GM23338 (cell line): Measurements from ENCODE around the gene UNKL. TPM values are rescaled to one million over a fixed set of nuclear protein-coding genes. Genes with fewer than 3 reads are reported as not detected.

Experiments
- ATAC-seq: fragments of 200-7000 bp; cut with Tn5 transposase; 3 replicates; pipeline ENCODE4 v1.9.1; 2020
- DNase-seq: peaks from one replicate; pipeline ENCODE4 v3.0.0-alpha.2; 2015; ENCODE audit warnings: low spot score
- H2AFZ ChIP-seq: fragments of 200-600 bp; sonication (generic); 2 replicates; pipeline ENCODE4 v1.8.0; 2016; ENCODE audit warnings: antibody characterized with exemption, mild to moderate bottlenecking, moderate library complexity
- H3F3A ChIP-seq: fragments of 200-600 bp; sonication (generic); replicated peaks from 2 replicates; pipeline ENCODE4 v1.8.0; 2017; ENCODE audit warnings: antibody characterized with exemption, mixed run types, low read depth
- H3K27ac ChIP-seq: fragments of 200-600 bp; sonication (generic); 2 replicates; pipeline ENCODE4 v1.6.1; 2016; ENCODE audit warnings: low read depth
- H3K27me3 ChIP-seq: fragments of 200-600 bp; sonication (generic); 2 replicates; pipeline ENCODE4 v1.8.0; 2016; ENCODE audit warnings: mild to moderate bottlenecking, mixed run types, moderate library complexity; ENCODE audit not compliant: insufficient read depth
- H3K36me3 ChIP-seq: fragments of 200-600 bp; sonication (generic); 2 replicates; pipeline ENCODE4 v1.8.0; 2016; ENCODE audit warnings: mild to moderate bottlenecking; ENCODE audit not compliant: insufficient read depth
- H3K4me1 ChIP-seq: fragments of 200-600 bp; sonication (generic); 2 replicates; pipeline ENCODE4 v1.8.0; 2016; ENCODE audit warnings: mild to moderate bottlenecking, moderate library complexity; ENCODE audit not compliant: insufficient read depth
- H3K4me2 ChIP-seq: fragments of 200-600 bp; sonication (generic); 2 replicates; pipeline ENCODE4 v1.7.1; 2017; ENCODE audit warnings: mixed run types
- H3K4me3 ChIP-seq: fragments of 200-600 bp; sonication (generic); 2 replicates; pipeline ENCODE4 v1.6.1; 2016; ENCODE audit warnings: mixed run types
- H3K79me2 ChIP-seq: fragments of 200-600 bp; sonication (generic); replicated peaks from 2 replicates; pipeline ENCODE4 v1.8.0; 2017; ENCODE audit warnings: mild to moderate bottlenecking; ENCODE audit not compliant: insufficient read depth
- H3K9me2 ChIP-seq: fragments of 200-600 bp; sonication (generic); 2 replicates; pipeline ENCODE4 v1.8.0; 2017; ENCODE audit not compliant: insufficient read depth
- H4K20me1 ChIP-seq: fragments of 200-600 bp; sonication (generic); replicated peaks from 2 replicates; pipeline ENCODE4 v1.8.0; 2017; ENCODE audit warnings: mild to moderate bottlenecking; ENCODE audit not compliant: insufficient read depth
- H3K27ac Mint-ChIP-seq: 2 replicates; pipeline ENCODE4 v1.8.0; 2020; ENCODE audit warnings: inconsistent platforms, mild to moderate bottlenecking, moderate library complexity, mixed read lengths
- H3K27me3 Mint-ChIP-seq: 3 replicates; pipeline ENCODE4 v1.8.0; 2022; ENCODE audit warnings: low read depth, mild to moderate bottlenecking, moderate library complexity, mixed read lengths, inconsistent platforms; ENCODE audit not compliant: insufficient read depth, poor library complexity
- H3K36me3 Mint-ChIP-seq: 3 replicates; pipeline ENCODE4 v1.8.0; 2021; ENCODE audit warnings: low read depth, mild to moderate bottlenecking, inconsistent platforms, moderate library complexity, mixed read lengths
- H3K4me1 Mint-ChIP-seq: 3 replicates; pipeline ENCODE4 v1.8.0; 2020; ENCODE audit warnings: mild to moderate bottlenecking, inconsistent platforms, mixed read lengths
- H3K4me3 Mint-ChIP-seq: 3 replicates; pipeline ENCODE4 v1.8.0; 2021; ENCODE audit warnings: moderate library complexity, mild to moderate bottlenecking, inconsistent platforms, mixed read lengths
- H3K9me3 Mint-ChIP-seq: 3 replicates; pipeline ENCODE4 v1.8.0; 2020; ENCODE audit warnings: moderate library complexity, mild to moderate bottlenecking, inconsistent platforms, mixed read lengths
- CREB1 ChIP-seq: fragments of 250-450 bp; sonication (Bioruptor Pico); IDR thresholded peaks from 2 replicates; pipeline ENCODE4 v1.5.0; 2020; ENCODE audit warnings: low read depth, mild to moderate bottlenecking, moderate library complexity
- EZH2 ChIP-seq: fragments of 200-600 bp; sonication (generic); IDR thresholded peaks from one replicate; pipeline ENCODE4 v1.8.0; 2017; ENCODE audit warnings: antibody characterized with exemption, mild to moderate bottlenecking, low read depth; ENCODE audit not compliant: unreplicated experiment
- EZH2phosphoT487 ChIP-seq: fragments of 200-600 bp; sonication (generic); IDR thresholded peaks from one replicate; pipeline ENCODE4 v1.8.1; 2018; ENCODE audit warnings: antibody characterized with exemption; ENCODE audit not compliant: unreplicated experiment
- JUNB ChIP-seq: IDR thresholded peaks from one replicate; pipeline ENCODE4 v1.6.1; 2016; ENCODE audit warnings: antibody characterized with exemption; ENCODE audit not compliant: unreplicated experiment
- NANOG ChIP-seq: IDR thresholded peaks from 2 replicates; pipeline ENCODE4 v1.6.1; 2016; ENCODE audit warnings: antibody characterized with exemption, borderline replicate concordance
- POLR2AphosphoS5 ChIP-seq: IDR thresholded peaks from 2 replicates; pipeline ENCODE4 v1.6.1; 2016; ENCODE audit warnings: antibody characterized with exemption, low read depth
- STAT1 ChIP-seq: IDR thresholded peaks from one replicate; pipeline ENCODE4 v1.6.1; 2016; ENCODE audit warnings: antibody characterized with exemption; ENCODE audit not compliant: unreplicated experiment
- ZNF114 ChIP-seq: fragments of 250-450 bp; sonication (Bioruptor Pico); IDR thresholded peaks from 2 replicates; pipeline ENCODE4 v1.5.0; 2020; ENCODE audit warnings: mild to moderate bottlenecking, moderate library complexity
- ZNF331 ChIP-seq: fragments of 250-450 bp; sonication (Bioruptor Pico); IDR thresholded peaks from 2 replicates; pipeline ENCODE4 v1.5.0; 2020; ENCODE audit warnings: low read depth, mild to moderate bottlenecking, moderate library complexity
- polyA plus RNA-seq: library from polyadenylated mRNA; unstranded; fragments of >200 nt; fragmentation: Nextera tagmentation; extraction: Ambion mirVana; gene quantifications from 2 replicates; pipeline ENCODE4 v1.2.1, GENCODE V29; 2016
- total RNA-seq: library from RNA; depleted of rRNA; stranded (reverse); fragments of >200 nt; shearing (Covaris generic); gene quantifications from 2 replicates; pipeline ENCODE4 v1.2.3, GENCODE V29; 2014
- TF ChIP-seq, protein P1 (sequence below), 2 experiments: fragments of 200-600 bp in 1 of 2; sonication (generic) in 1 of 2; conservative IDR thresholded peaks; 2 replicates each; pipeline versions ENCODE4 v1.5.1 to v1.6.1; 2016 to 2017; ENCODE audit warnings: antibody characterized with exemption in 2 of 2, low read depth in 2 of 2, mild to moderate bottlenecking in 2 of 2, moderate library complexity in 1 of 2
- TF ChIP-seq, protein P2 (sequence below): fragments of 250-450 bp; sonication (Bioruptor Pico); IDR thresholded peaks from 2 replicates; pipeline ENCODE4 v1.5.0; 2020; ENCODE audit warnings: mild to moderate bottlenecking, moderate library complexity
- TF ChIP-seq, protein P3 (sequence below): IDR thresholded peaks from 2 replicates; pipeline ENCODE4 v1.6.1; 2016; ENCODE audit warnings: antibody characterized with exemption
- TF ChIP-seq, protein P4 (sequence below): IDR thresholded peaks from one replicate; pipeline ENCODE4 v1.6.1; 2018; ENCODE audit warnings: antibody characterized with exemption; ENCODE audit not compliant: unreplicated experiment

The UNKL gene
- total and polyA plus RNA-seq, 2 experiments from 2014 or later = 16.7 to 28.7 TPM

DNA sequence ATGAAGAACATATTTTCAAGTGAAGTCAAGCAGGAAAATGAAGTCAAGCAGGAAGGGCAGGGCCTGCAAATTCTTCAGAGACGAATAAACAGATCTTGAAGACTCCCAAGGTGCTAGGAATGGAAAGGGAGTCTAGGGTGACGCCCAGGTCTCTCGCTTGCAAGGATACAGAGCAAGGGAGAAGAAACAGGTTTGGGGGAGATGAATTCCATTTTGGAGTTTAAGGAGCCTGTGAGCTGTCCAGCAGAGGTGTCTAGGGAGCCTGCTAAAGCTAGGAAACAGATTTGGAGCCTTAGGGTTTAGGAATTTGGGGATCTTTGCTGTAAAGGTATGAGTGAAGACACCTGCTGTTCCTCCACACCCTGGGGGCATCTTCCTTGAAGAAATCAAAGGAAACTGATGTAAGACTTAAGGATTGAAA lies 2.0 kb upstream of the UNKL start:
- H3K36me3 Mint-ChIP-seq = no peaks in the 10 kb centered on the region
- H3K79me2 ChIP-seq = peaks cover 36% of the 10 kb centered on the region
- no peak overlapping the region for H2AFZ ChIP-seq
- ATAC-seq (no peak), DNase-seq (no peak)
- H4K20me1 ChIP-seq = peaks cover 5% of the 10 kb centered on the region; the same call in 1 of the 2 replicates
- H3K4me3 Mint-ChIP-seq = no peak overlapping the region
- H3K27me3 ChIP-seq = no peaks in the 10 kb centered on the region
- no peak overlapping the region for H3K4me2 ChIP-seq
- peaks cover 7% of the 10 kb centered on the region; the same call in 1 of the 2 replicates for H3K4me1 ChIP-seq
- H3K4me3 ChIP-seq = no peak overlapping the region
- H3K27ac ChIP-seq = peak overlapping the region; percentile 18; the same call in 1 of the 2 replicates
- H3K36me3 ChIP-seq = no peaks in the 10 kb centered on the region
- peaks cover 14% of the 10 kb centered on the region for H3K27me3 Mint-ChIP-seq
- H3K9me2 ChIP-seq = no peaks in the 10 kb centered on the region
- H3F3A ChIP-seq = peaks cover 12% of the 10 kb centered on the region; the same call in 1 of the 2 replicates
- no peaks in the 10 kb centered on the region for H3K9me3 Mint-ChIP-seq
- no peak overlapping the region for H3K27ac Mint-ChIP-seq
- TF ChIP-seq JUNB = no peak
- TF ChIP-seq, protein P1, sequence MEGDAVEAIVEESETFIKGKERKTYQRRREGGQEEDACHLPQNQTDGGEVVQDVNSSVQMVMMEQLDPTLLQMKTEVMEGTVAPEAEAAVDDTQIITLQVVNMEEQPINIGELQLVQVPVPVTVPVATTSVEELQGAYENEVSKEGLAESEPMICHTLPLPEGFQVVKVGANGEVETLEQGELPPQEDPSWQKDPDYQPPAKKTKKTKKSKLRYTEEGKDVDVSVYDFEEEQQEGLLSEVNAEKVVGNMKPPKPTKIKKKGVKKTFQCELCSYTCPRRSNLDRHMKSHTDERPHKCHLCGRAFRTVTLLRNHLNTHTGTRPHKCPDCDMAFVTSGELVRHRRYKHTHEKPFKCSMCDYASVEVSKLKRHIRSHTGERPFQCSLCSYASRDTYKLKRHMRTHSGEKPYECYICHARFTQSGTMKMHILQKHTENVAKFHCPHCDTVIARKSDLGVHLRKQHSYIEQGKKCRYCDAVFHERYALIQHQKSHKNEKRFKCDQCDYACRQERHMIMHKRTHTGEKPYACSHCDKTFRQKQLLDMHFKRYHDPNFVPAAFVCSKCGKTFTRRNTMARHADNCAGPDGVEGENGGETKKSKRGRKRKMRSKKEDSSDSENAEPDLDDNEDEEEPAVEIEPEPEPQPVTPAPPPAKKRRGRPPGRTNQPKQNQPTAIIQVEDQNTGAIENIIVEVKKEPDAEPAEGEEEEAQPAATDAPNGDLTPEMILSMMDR (conservative IDR thresholded peaks at IDR 0.05; ENCODE audit: low read depth in 2 of 2) = no peak
- no peak for TF ChIP-seq NANOG
- no peak for TF ChIP-seq ZNF331 (CRISPR knock-in tag)
- no peak for TF ChIP-seq STAT1
- no peak for TF ChIP-seq EZH2
- no peak for TF ChIP-seq ZNF114
- no peak for TF ChIP-seq EZH2phosphoT487
- TF ChIP-seq, protein P2, sequence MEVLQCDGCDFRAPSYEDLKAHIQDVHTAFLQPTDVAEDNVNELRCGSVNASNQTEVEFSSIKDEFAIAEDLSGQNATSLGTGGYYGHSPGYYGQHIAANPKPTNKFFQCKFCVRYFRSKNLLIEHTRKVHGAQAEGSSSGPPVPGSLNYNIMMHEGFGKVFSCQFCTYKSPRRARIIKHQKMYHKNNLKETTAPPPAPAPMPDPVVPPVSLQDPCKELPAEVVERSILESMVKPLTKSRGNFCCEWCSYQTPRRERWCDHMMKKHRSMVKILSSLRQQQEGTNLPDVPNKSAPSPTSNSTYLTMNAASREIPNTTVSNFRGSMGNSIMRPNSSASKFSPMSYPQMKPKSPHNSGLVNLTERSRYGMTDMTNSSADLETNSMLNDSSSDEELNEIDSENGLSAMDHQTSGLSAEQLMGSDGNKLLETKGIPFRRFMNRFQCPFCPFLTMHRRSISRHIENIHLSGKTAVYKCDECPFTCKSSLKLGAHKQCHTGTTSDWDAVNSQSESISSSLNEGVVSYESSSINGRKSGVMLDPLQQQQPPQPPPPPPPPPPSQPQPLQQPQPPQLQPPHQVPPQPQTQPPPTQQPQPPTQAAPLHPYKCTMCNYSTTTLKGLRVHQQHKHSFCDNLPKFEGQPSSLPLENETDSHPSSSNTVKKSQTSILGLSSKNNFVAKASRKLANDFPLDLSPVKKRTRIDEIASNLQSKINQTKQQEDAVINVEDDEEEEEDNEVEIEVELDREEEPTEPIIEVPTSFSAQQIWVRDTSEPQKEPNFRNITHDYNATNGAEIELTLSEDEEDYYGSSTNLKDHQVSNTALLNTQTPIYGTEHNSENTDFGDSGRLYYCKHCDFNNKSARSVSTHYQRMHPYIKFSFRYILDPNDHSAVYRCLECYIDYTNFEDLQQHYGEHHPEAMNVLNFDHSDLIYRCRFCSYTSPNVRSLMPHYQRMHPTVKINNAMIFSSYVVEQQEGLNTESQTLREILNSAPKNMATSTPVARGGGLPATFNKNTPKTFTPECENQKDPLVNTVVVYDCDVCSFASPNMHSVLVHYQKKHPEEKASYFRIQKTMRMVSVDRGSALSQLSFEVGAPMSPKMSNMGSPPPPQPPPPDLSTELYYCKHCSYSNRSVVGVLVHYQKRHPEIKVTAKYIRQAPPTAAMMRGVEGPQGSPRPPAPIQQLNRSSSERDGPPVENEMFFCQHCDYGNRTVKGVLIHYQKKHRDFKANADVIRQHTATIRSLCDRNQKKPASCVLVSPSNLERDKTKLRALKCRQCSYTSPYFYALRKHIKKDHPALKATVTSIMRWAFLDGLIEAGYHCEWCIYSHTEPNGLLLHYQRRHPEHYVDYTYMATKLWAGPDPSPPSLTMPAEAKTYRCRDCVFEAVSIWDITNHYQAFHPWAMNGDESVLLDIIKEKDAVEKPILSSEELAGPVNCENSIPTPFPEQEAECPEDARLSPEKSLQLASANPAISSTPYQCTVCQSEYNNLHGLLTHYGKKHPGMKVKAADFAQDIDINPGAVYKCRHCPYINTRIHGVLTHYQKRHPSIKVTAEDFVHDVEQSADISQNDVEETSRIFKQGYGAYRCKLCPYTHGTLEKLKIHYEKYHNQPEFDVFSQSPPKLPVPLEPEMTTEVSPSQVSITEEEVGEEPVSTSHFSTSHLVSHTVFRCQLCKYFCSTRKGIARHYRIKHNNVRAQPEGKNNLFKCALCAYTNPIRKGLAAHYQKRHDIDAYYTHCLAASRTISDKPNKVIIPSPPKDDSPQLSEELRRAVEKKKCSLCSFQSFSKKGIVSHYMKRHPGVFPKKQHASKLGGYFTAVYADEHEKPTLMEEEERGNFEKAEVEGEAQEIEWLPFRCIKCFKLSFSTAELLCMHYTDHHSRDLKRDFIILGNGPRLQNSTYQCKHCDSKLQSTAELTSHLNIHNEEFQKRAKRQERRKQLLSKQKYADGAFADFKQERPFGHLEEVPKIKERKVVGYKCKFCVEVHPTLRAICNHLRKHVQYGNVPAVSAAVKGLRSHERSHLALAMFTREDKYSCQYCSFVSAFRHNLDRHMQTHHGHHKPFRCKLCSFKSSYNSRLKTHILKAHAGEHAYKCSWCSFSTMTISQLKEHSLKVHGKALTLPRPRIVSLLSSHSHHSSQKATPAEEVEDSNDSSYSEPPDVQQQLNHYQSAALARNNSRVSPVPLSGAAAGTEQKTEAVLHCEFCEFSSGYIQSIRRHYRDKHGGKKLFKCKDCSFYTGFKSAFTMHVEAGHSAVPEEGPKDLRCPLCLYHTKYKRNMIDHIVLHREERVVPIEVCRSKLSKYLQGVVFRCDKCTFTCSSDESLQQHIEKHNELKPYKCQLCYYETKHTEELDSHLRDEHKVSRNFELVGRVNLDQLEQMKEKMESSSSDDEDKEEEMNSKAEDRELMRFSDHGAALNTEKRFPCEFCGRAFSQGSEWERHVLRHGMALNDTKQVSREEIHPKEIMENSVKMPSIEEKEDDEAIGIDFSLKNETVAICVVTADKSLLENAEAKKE (CRISPR knock-in tag) = no peak
- TF ChIP-seq, protein P3, sequence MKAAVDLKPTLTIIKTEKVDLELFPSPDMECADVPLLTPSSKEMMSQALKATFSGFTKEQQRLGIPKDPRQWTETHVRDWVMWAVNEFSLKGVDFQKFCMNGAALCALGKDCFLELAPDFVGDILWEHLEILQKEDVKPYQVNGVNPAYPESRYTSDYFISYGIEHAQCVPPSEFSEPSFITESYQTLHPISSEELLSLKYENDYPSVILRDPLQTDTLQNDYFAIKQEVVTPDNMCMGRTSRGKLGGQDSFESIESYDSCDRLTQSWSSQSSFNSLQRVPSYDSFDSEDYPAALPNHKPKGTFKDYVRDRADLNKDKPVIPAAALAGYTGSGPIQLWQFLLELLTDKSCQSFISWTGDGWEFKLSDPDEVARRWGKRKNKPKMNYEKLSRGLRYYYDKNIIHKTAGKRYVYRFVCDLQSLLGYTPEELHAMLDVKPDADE = no peak
- TF ChIP-seq POLR2AphosphoS5 = no peak
- TF ChIP-seq, protein P4, sequence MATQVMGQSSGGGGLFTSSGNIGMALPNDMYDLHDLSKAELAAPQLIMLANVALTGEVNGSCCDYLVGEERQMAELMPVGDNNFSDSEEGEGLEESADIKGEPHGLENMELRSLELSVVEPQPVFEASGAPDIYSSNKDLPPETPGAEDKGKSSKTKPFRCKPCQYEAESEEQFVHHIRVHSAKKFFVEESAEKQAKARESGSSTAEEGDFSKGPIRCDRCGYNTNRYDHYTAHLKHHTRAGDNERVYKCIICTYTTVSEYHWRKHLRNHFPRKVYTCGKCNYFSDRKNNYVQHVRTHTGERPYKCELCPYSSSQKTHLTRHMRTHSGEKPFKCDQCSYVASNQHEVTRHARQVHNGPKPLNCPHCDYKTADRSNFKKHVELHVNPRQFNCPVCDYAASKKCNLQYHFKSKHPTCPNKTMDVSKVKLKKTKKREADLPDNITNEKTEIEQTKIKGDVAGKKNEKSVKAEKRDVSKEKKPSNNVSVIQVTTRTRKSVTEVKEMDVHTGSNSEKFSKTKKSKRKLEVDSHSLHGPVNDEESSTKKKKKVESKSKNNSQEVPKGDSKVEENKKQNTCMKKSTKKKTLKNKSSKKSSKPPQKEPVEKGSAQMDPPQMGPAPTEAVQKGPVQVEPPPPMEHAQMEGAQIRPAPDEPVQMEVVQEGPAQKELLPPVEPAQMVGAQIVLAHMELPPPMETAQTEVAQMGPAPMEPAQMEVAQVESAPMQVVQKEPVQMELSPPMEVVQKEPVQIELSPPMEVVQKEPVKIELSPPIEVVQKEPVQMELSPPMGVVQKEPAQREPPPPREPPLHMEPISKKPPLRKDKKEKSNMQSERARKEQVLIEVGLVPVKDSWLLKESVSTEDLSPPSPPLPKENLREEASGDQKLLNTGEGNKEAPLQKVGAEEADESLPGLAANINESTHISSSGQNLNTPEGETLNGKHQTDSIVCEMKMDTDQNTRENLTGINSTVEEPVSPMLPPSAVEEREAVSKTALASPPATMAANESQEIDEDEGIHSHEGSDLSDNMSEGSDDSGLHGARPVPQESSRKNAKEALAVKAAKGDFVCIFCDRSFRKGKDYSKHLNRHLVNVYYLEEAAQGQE = no peak
- TF ChIP-seq CREB1 (CRISPR knock-in tag) = no peak
- H3K4me1 Mint-ChIP-seq = no peaks in the 10 kb centered on the region
